T-helper 1 cell (primary cell): ENCODE results near the gene BZW2.
A peak's percentile ranks its signal among the peaks of the same experiment; 100 is the strongest.
"Not testable (repeated sequence)": the region's sequence is repeated elsewhere in the genome, so short reads cannot be mapped to it uniquely, and the experiment has no call there.

ENCODE experiments used
- DNase-seq, 5 donors: peaks; one replicate each; pipeline ENCODE4 v3.0.0-alpha.2; 2012 to 2020

BZW2 gene

DNA sequence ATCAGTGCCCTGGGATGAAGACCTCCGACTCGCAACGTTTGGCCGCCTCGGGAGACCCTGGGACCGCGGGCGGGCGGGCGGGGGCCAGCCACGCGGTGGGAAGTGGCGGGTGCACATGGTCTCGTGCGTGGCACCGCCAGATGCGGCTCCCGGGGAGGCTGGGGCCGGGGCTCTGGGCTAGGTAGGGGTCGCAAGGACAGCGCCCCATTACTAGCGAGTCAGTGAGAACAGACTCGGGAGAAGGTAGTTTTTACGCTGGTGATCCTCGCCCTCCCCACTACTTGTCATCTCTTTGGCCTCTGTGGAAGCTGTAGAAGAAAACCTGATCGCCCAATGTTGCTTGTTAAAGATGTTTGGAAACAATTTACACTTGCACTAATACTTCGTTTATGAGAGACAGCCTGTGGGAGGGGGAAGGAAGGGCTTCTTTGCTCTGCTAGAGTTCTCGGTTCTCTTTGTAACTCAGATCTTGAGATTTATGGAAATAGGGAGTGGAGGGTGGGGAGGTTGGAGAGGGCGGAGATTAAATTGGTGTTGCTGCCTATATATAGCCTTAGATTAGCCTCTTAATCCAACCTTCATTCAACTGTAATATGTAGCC, 591 bp downstream of the BZW2 start:
- no peak for DNase-seq

DNA sequence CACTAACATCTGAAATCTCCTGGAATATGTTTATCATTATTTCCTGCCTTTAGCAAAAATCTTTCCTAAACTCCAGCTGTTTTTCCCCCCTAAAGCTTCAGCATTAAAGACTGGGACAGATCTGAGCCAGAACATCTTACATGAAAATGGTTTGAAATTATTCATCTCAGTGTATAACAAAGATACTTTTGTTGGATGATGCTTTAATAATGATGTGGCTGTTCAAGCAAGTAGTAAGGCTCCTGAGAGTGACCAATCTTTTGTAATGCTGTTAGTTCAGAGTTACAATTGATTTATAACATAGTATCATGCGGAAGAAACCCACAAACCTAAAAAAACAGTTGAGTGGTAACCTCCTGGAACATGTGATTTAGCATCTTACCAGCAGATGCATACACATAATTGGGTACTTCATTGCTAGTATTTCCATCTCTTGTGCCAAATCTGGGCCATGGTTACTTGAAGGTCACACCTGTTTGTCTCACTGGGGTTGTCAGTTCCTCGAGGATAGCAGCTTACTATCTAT, 1.5 kb downstream of the BZW2 start:
- DNase-seq: peak in 1 of 5 donors; percentile 14

DNA sequence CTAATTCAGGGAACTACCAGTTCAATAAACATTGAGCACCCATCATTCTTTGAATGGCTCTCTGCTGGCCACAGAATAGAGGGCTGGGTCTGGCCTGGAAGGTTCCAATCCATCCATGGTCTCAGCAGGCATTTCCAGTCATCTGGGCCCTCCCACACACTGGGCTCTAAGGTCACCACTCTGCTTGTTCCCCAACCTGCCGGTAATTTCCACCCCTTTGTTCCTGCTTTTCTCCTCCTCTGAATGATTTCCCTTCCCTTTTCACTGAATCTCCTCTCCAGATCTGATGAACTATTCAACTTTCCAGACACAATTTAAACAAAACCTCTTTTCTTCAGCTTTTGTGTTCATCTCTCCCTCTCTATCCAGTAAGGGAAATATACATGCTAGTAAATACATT, 2.6 kb downstream of the BZW2 start:
- no peak for DNase-seq

DNA sequence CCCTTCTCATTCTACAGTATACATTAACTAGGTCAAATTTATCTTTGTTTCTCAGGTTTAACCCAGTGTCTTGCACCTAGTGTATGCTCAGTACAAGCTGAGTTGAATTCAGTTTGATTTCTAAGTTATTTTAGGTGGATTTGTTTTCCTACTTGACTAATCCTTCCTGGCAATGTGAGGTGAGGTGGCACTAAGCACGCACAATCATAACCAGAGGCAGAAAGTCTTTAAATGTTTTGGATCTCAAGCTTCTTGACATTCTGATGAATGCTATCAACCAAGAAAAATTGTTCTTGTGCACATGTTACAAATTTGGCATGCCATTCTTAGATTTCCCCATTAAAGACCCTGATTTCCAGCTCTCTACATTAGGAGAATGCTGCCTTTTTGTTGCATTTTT, 3.2 kb downstream of the BZW2 start:
- no peak for DNase-seq

DNA sequence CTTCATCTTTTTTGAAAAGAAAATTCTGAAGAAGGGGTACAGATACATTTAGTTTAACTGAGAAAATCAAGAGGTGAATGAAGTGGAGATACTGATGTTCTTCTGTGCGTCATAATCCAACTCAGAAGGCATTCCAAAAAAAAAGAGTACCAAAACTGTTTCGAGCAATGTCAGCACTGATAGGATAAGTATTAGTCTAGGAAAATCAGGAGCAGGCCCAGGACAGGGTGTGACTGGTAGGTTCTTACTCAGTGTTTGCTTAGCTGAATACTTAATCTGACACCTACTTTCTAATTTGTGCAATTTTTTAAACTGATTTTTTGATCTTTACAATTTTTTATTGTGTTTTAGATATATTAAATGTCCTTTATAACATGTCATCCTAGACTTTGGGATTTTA, 4.3 kb downstream of the BZW2 start:
- no peak for DNase-seq

DNA sequence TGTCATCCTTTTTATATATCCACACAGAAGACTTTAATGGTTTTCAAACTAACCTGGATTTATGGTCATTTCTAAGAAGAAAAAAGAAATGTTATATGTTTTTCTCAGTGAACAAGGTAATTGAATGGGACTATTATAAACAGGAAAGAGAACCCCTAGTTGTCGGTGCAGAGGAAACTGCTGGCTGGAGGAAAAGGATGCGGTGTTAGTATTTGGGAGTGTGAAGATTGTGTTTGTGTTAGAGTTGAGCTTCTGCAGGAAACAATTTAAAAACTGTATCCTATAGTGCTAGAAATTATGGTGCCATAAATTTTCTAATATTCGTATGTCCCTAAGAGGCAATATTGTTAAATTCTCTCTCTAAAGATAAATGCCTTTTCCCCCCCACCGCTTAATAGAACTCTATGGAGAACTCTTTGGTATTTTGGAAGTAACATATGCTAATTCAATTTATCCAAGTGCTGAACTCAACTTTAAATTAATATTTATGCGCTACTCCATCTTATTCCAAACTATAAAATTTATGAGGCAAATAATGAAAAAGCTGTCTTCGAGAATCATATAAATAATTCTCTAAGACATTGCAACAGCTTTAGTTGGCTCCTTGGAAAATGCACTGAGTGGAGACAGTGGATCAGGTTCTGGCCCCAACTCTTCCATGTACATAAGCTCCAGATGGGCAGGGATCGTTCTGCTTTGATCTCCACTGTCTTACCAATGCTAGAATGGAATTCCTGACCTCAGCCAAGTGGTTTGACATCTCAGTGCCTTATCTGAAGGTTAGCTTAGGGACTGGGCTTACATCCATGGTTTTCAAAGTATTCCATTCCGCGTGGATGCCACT, 5.6 kb downstream of the BZW2 start:
- DNase-seq: no peak

DNA sequence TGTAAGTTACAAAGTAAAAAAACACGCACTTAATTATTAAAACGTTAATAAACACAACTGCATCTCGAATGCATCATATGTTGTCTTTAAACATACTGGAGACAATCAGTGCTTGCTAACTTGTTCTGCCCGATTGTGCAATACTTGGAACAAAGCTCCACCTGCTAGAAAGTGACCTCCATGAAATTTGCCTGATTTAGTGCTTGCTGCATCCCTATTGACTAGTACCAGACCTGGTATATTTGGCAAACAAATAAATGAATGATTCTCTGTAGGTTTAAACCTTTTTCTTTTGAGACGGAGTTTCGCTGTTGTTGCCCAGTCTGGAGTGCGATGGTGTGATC, 6.2 kb downstream of the BZW2 start:
- no peak for DNase-seq

DNA sequence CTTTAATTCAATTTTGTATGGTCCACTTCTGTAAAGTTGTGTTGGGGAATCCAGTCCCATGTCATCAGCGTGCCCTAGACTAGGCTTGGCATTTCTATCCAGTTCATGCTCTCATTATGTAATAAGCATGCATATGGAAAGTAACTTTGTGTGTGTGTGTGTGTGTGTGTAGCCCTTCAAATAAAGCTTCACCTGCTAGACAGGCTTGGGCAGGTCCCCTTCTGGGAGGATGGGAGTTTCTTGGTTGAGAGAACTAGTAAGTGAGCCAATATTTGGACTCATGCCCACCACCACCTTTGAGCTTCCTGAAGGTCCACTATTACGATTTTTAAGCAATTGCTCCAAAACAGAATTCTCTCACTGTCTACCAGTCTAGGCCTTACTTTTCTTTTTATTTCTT, 6.9 kb downstream of the BZW2 start:
- no peak for DNase-seq

DNA sequence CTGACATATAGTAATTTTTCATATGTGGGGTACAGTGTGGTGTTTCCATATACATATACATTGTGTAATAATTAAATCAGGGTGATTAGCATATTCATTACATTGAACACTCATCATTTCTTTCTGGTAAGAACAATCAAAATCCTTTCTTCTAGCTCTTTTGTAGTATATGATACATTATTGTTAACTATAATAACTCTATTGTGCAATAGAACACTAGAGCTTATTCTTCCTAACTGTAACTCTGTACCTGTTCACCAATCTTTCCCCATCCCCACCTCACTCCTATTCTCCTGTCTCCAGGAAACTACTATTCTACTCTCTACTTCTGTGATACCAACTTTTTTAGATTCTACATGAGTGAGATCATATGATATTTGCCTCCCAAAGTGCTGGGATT, 9.4 kb downstream of the BZW2 start:
- DNase-seq: no peak

DNA sequence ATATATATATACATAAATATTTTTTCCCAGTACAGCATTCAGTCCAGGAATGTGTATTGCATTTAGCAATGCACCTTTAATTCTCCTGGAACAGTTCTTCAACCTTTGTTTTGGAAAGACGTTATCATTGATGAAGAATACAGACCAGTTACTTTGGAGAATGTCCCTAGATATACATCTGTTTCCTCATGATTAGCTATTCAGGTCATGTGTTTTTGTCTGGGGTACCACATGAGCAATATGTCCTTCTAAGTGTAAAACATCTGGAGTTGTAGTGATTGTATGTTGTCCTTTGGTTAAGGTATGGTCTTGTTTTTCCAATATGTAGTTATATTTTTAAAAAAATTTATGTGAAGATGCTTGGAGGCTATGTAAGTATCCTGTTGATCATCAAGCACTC, 10.2 kb downstream of the BZW2 start:
- no peak for DNase-seq

DNA sequence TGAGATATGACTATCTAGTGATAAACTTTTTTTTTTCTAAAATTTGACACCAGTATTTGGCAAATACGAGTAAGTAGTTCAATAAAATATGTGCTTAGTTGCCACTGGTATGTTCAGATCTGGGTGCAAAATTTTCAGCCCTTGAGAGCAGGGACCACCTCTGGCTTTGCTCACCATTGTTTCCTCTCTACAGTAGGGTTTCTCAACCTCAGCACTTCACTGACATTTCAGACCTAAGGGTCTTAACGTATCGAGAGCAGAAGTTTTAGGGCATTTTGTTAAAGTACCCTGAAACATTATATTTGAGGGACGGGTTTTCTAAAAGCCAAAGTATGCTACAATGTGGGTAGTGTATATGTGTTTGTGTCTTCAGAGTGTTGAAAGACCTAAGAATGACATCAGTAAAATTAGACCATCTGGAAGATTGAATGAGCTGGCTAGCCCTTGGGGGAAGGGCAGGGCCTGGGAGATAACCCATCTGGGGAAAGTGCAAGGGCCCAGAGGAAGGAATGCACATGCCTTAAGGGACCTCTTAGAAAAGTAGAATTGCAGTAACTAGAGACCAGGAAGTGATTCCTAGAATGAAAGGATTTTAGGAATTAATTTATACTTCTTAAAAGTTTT, 11.8 kb downstream of the BZW2 start:
- DNase-seq: no peak

DNA sequence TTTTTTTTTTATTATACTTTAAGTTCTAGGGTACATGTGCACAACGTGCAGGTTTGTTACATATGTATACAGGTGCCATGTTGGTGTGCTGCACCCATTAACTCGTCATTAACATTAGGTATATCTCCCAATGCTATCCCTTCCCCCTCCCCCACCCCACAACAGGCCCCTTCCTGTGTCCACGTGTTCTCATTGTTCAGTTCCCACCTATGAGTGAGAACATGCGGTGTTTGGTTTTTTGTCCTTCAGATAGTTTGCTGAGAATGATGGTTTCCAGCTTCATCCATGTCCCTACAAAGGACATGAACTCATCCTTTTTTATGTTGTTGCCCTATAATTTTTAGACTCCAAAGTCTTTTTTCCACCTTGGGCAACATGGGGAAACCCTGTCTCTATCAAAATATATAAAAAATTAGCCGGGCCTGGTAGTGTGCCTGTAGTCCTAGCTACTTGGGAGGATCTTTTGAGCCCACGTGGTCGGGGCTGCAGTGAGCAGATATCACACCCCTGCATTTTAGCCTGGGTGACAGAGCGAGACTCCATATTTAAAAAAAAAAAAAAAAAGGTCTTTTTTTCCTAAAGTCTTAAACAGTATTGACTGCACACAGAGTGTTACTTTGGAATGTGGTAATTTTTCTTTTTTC, 14.0 kb downstream of the BZW2 start:
- not testable (repeated sequence) for DNase-seq

DNA sequence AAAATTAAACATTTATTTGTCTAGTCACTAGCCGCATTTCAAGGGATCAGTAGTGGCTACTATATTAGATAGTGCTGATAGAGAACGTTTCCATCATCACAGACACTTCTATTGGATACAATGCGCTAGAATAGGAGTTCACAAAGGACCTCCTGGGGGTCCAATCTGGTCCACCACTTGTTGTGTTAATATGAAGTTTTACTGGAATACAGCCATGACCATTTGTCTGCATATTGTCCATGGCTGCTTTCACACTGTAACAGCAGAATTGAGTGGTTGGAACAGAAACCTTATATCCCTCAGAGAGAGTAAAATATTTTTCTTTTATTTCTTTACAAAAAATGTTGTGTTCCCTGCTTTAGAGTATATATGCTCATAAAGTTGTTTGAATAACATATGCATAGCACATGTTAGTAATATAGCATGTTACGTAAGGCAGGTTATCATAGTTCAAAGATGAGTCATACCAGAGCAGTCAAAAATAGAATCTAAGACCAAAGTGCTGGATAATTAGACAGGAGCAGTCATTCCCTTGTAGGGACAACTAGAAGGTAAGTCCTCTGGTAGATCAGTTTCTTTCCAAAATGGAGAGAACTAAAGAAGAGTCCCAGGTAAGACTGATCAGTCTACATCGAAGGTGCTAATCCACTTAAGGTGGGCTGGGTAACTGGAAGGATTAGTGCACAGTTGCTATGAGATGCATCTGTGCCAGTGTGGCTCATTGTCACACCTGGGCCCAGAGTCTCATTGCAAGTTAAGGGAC, 14.9 kb downstream of the BZW2 start:
- peak in 1 of 5 donors; percentile 15 for DNase-seq

DNA sequence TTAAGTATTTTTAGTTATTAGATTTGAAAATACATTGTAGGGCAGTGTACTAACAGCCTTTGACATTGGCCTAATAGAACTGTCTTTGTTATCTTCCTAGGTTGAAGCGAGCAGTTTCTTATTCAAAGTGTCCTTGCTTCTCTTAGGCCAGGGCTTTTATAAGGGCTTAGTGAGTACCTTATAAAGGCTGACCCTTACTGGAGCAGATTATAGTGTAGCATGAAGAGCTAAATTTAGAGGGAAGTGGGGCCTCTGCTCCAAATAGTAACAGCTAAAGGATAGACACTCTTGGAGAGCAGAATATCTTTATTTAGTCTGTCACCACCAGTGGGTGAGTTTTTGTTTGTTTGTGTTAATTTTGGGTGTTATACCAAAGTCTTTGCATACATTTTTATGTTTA, 15.9 kb downstream of the BZW2 start:
- DNase-seq: no peak

DNA sequence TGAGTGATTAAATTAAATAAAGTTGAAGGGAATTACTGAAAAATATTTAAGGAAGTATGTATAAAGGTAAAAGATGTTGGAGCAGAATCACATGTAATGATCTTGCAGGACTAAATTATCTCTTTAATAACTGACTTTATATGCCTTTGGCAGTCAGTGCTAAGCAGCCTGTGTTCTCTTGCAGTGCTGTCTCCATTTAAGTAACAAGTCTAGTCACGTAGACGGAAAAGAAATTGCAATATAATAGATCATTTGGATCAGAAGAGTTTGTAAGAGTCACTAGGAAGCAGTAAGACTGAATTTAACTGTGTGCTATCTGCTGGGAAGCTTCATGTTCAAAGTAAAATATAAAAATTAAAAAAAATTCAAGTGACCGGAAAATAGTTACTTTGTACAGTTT, 21.4 kb downstream of the BZW2 start:
- DNase-seq: no peak

DNA sequence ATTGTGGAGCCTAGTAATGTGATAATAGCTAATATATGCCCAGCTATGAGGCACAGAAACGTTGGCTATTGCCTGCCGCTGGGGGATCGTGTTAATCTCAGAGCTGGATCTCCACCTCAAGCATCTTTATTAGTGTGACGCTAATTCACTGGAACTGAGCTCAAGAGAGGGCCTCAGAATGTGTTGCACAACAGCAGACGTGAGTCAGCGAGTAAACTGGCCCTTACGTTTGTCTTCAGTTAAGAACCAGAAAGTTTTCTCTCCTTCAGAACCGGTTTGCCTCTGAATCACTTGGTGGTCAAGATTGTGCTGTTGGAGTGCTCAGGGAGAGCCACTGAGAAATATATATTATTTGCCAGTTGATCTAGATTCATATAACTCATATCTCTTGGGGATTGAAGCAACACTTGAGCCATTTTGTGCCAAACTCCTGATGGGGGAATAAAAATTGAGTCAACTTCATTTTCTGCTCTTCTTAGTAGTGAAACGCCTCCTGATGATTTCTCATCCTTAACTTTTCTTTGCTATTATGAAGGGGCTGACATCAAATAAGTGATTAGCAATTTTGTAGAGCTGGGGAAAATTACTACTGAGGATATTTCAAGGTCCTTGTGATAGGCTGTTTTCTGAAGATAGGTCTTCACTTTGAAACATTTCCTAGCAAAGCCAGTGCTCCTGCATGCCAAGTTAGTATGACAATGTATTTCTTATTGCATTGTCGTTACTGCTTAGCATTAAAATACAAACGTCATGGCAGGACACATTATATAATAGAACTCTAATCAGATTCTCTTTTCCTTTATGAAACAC, 22.3 kb downstream of the BZW2 start:
- DNase-seq: no peak

DNA sequence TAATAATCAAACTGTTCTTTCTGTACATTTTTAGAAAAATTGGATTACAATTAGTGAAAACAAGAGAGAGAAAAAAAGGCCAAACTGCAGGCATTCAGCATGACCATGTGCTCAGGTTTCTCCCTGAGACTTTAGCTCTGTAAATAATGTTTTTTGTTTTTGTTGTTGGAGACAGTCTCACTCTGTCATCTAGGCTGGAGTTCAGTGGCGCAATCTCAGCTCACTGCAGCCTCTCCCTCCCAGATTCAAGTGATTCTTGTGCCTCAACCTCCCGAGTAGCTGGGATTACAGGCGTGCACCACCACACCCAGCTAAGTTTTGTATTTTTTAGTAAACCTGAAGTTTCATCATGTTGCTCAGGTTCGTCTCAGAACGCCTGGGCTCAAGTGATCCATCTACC, 23.0 kb downstream of the BZW2 start:
- DNase-seq: no peak

DNA sequence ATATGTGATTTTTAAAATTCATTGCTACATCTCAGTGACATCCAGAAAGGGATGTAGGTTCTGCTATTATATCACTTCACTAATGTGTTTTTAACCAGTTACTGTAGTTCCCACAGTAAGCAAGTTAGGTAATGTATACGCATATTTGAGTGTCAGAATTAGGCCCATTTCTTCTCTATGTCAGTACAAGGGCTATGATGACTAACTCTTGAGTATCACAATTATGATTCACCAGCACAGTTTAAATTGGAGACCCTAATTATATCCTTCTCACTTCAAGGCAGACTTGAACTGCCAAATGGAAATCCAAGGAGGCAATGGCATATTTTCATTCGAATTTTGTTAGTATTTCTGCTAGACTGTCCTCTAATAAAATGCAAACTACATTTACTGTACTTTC, 23.6 kb downstream of the BZW2 start:
- DNase-seq: no peak

DNA sequence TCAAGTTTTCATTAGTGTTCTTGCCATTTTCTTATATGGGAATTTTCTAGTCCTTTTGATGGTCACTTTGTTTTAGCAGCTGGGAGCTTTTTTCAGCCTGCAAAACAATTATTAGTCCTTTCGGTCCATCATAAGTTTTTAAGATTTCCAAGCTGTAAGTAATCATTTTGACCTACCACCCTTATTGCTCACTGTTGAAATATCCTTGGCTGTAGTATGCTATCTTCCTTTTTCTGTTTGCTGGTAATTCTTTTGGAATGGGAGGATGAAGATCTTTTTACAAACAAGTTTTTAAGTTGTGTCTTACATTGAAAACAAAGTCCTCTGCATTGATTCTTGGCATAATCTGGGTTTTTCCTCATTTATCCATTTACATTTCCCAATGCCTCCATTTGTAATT, 24.0 kb downstream of the BZW2 start:
- DNase-seq: no peak

DNA sequence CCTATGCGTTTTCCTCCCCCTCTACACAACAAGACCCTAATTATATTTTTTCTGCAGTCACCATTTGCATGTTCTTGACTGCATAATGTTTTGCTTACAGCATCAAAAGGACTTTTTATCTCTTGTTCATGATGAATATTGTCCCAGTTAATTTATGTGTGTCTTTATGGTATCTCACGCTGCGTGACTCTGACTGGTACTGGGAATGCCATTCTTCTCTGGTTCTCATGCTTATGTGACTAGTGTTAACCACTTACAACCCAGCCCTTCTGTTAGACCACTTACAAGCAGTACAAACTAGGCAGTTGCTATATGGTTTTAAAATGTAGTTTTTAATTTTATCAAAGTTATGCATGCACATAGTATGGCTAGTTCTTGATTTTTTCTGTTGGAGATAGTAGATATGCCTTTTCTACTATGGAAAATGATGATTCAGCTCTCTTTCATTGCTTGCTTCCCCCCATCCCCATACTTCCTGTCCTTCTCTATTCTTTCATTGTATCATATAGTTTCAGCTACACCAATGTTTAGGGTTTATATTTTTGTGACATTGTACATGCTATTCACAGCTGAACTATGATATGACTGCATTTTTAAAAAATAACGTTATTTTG, 24.9 kb downstream of the BZW2 start:
- no peak for DNase-seq

DNA sequence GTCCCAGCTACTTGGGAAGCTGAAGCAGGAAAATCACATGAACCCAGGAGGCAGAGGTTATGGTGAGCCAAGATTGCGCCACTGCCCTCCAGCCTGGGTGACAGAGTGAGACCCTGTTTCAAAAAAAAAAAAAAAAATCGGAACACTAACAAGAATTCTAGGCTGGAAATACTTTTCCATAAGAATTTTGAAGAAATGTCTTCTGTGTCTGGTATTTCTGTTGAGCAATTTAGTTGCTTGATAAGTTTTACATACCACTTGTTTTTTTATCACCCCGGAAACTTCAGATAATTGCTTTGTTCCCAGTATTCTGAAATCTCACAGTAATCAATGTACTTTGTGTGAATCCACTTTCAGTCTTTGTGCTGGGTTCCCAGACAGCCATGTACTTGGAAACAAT, 25.8 kb downstream of the BZW2 start:
- DNase-seq: no peak
